HFFc6 (cell line): ENCODE results near the gene CPA1. TPM values are rescaled to one million over a fixed set of nuclear protein-coding genes. Genes with fewer than 3 reads are reported as not detected.
"Not testable (repeated sequence)": the region's sequence is repeated elsewhere in the genome, so short reads cannot be mapped to it uniquely, and the experiment has no call there.

Experiments used
- DNase-seq: peaks from one replicate; pipeline ENCODE4 v3.0.0-alpha.2; 2018
- H3K27ac Mint-ChIP-seq: 2 replicates; pipeline ENCODE4 v1.8.0; 2020; ENCODE audit warnings: mild to moderate bottlenecking, mixed read lengths
- H3K27me3 Mint-ChIP-seq: 2 replicates; pipeline ENCODE4 v1.8.0; 2021; ENCODE audit warnings: mild to moderate bottlenecking, moderate library complexity, mixed read lengths; ENCODE audit not compliant: insufficient read depth
- H3K36me3 Mint-ChIP-seq: 2 replicates; pipeline ENCODE4 v1.8.0; 2021; ENCODE audit warnings: low read depth, mixed read lengths
- H3K4me1 Mint-ChIP-seq: 2 replicates; pipeline ENCODE4 v1.8.0; 2020; ENCODE audit warnings: low read depth, mixed read lengths
- H3K4me3 Mint-ChIP-seq: 2 replicates; pipeline ENCODE4 v1.8.0; 2020; ENCODE audit warnings: mild to moderate bottlenecking, moderate library complexity, mixed read lengths
- H3K9me3 Mint-ChIP-seq: 2 replicates; pipeline ENCODE4 v1.8.0; 2020; ENCODE audit warnings: mild to moderate bottlenecking, mixed read lengths
- CTCF ChIP-seq: fragments of 200-600 bp; sonication (generic); IDR thresholded peaks from 2 replicates; pipeline ENCODE4 v1.5.0; 2021; ENCODE audit warnings: antibody characterized with exemption, mild to moderate bottlenecking
- total RNA-seq, 6 experiments: library from RNA; stranded (reverse); fragmentation: NEBNext Ultra II Directional; extraction: Animal tissue kit (Norgen Biotek cat#: 25700); gene quantifications; 2 replicates in 1 of 6; 3 replicates in 5 of 6; pipeline ENCODE4 v1.2.3, GENCODE V29; 2021

CPA1 gene
- total RNA-seq, 6 experiments from 2014 or later = not detected

- peaks cover 64% of the 10 kb centered on the region for H3K4me1 Mint-ChIP-seq
- no peak for DNase-seq
- H3K27ac Mint-ChIP-seq = peak overlapping the region; percentile 99
- TF ChIP-seq CTCF = no peak
- peaks cover 8% of the 10 kb centered on the region for H3K9me3 Mint-ChIP-seq
- H3K36me3 Mint-ChIP-seq = peaks cover 14% of the 10 kb centered on the region
- H3K4me3 Mint-ChIP-seq = peak overlapping the region; percentile 52
- peaks cover 5% of the 10 kb centered on the region for H3K27me3 Mint-ChIP-seq
Observed at GRCh38 chr7:130372402-130373165, 7.7 kb upstream of the CPA1 start.

- Mint-ChIP-seq H3K9me3 (peaks cover 8% of the 10 kb centered on the region), H3K4me1 (peaks cover 49% of the 10 kb centered on the region), H3K27me3 (peaks cover 9% of the 10 kb centered on the region), H3K4me3 (no peak overlapping the region; the same call in 1 of the 2 replicates), H3K36me3 (peaks cover 14% of the 10 kb centered on the region), H3K27ac (peak overlapping the region; percentile 99)
- no peak for DNase-seq
- no peak for TF ChIP-seq CTCF
Observed at GRCh38 chr7:130374507-130374906, 5.8 kb upstream of the CPA1 start.

- Mint-ChIP-seq H3K4me1 (peaks cover 30% of the 10 kb centered on the region), H3K36me3 (peaks cover 14% of the 10 kb centered on the region)
- not testable (repeated sequence) for DNase-seq, H3K27ac Mint-ChIP-seq, H3K4me3 Mint-ChIP-seq, H3K9me3 Mint-ChIP-seq, H3K27me3 Mint-ChIP-seq
Observed at GRCh38 chr7:130376461-130376860, 3.8 kb upstream of the CPA1 start.

GRCh38 chr7:130377178-130377577, 3.1 kb upstream of the CPA1 start:
- Mint-ChIP-seq H3K27me3 (peaks cover 6% of the 10 kb centered on the region), H3K4me1 (peaks cover 25% of the 10 kb centered on the region), H3K9me3 (peaks cover 8% of the 10 kb centered on the region), H3K27ac (no peak overlapping the region), H3K36me3 (peaks cover 10% of the 10 kb centered on the region), H3K4me3 (no peak overlapping the region)
- TF ChIP-seq CTCF = no peak
- DNase-seq = no peak

- H3K4me3 Mint-ChIP-seq = no peak overlapping the region
- H3K36me3 Mint-ChIP-seq = peaks cover 10% of the 10 kb centered on the region
- peaks cover 8% of the 10 kb centered on the region for H3K9me3 Mint-ChIP-seq
- H3K27ac Mint-ChIP-seq = no peak overlapping the region
- TF ChIP-seq CTCF = no peak
- DNase-seq = no peak
- H3K27me3 Mint-ChIP-seq = peaks cover 6% of the 10 kb centered on the region
- peaks cover 6% of the 10 kb centered on the region for H3K4me1 Mint-ChIP-seq
Observed at GRCh38 chr7:130379019-130379418, 1.3 kb upstream of the CPA1 start.

- peaks cover 8% of the 10 kb centered on the region for H3K9me3 Mint-ChIP-seq
- TF ChIP-seq CTCF = no peak
- H3K27ac Mint-ChIP-seq = no peak overlapping the region
- no peak overlapping the region for H3K4me3 Mint-ChIP-seq
- DNase-seq = no peak
- H3K27me3 Mint-ChIP-seq = peaks cover 6% of the 10 kb centered on the region
- H3K4me1 Mint-ChIP-seq = peaks cover 1% of the 10 kb centered on the region
- peaks cover 10% of the 10 kb centered on the region for H3K36me3 Mint-ChIP-seq
Observed at GRCh38 chr7:130379532-130379920, 768 bp upstream of the CPA1 start.
